Activated T-helper 1 cell treated with anti-CD3 and anti-CD28 coated beads, Interleukin-12 subunit alpha, Interleukin-12 subunit beta, Interleukin-2, Interleukin-4 antibody, amounts not matched to agents 30 ng/mL and 10 ng/mL and 1 ng/mL, durations not matched to agents 14 hours and 24 hours and 36 hours (primary cell): Measurements from ENCODE around the gene FXYD5. TPM values are rescaled to one million over a fixed set of nuclear protein-coding genes. Genes with fewer than 3 reads are reported as not detected.
A peak's percentile ranks its signal among the peaks of the same experiment; 100 is the strongest.

Source experiments
- DNase-seq: peaks from one replicate; pipeline ENCODE4 v3.0.0; 2021; ENCODE audit warnings: low spot score
- H3K27ac Mint-ChIP-seq: one replicate; pipeline ENCODE4 v1.8.0; 2021; ENCODE audit warnings: mild to moderate bottlenecking, mixed read lengths
- H3K27me3 Mint-ChIP-seq: one replicate; pipeline ENCODE4 v1.8.0; 2022; ENCODE audit warnings: mild to moderate bottlenecking, moderate library complexity, mixed read lengths; ENCODE audit not compliant: insufficient read depth
- H3K36me3 Mint-ChIP-seq: one replicate; pipeline ENCODE4 v1.8.0; 2021; ENCODE audit warnings: low read depth, mixed read lengths
- H3K4me1 Mint-ChIP-seq: one replicate; pipeline ENCODE4 v1.8.0; 2021; ENCODE audit warnings: low read depth, mixed read lengths
- H3K4me3 Mint-ChIP-seq: one replicate; pipeline ENCODE4 v1.8.0; 2021; ENCODE audit warnings: mild to moderate bottlenecking, moderate library complexity, mixed read lengths
- H3K9me3 Mint-ChIP-seq: one replicate; pipeline ENCODE4 v1.8.0; 2021; ENCODE audit warnings: mixed read lengths
- intact Hi-C: fragments of 100-400 bp; cut with micrococcal nuclease; formaldehyde crosslinking; loops from one replicate; pipeline ENCODE4 v1.15.1; 2024
- total RNA-seq: library from RNA; stranded (reverse); gene quantifications from 2 replicates; pipeline ENCODE4 v1.2.3, GENCODE V29; 2022

The FXYD5 gene
- total RNA-seq, 1 donor from 2014 or later = 309 TPM

GRCh38 chr19:35159606-35160005, 5.1 kb downstream of the FXYD5 start:
- DNase-seq = no peak
- H3K27me3 Mint-ChIP-seq = peaks cover 2% of the 10 kb centered on the region
- H3K4me3 Mint-ChIP-seq = no peak overlapping the region
- H3K9me3 Mint-ChIP-seq = peaks cover 31% of the 10 kb centered on the region
- H3K36me3 Mint-ChIP-seq = peaks cover 84% of the 10 kb centered on the region
- peaks cover 58% of the 10 kb centered on the region for H3K4me1 Mint-ChIP-seq
- no peak overlapping the region for H3K27ac Mint-ChIP-seq
- intact Hi-C loops = loop anchor here (10.0 kb wide), 1 partner anchor 585 kb away; the partner anchor contains the start of genes IGFLR1, LIN37, PSENEN and U2AF1L4

- Mint-ChIP-seq H3K36me3 (peaks cover 91% of the 10 kb centered on the region), H3K4me3 (no peak overlapping the region), H3K9me3 (peaks cover 39% of the 10 kb centered on the region), H3K4me1 (peaks cover 50% of the 10 kb centered on the region), H3K27ac (peak overlapping the region; percentile 55), H3K27me3 (no peaks in the 10 kb centered on the region)
- intact Hi-C loops = no loop called here
- DNase-seq = no peak
Observed at GRCh38 chr19:35160629-35161433, 6.3 kb downstream of the FXYD5 start.

- H3K36me3 Mint-ChIP-seq = peaks cover 91% of the 10 kb centered on the region
- intact Hi-C loops = no loop called here
- H3K9me3 Mint-ChIP-seq = peaks cover 45% of the 10 kb centered on the region
- no peak for DNase-seq
- no peaks in the 10 kb centered on the region for H3K27me3 Mint-ChIP-seq
- peaks cover 45% of the 10 kb centered on the region for H3K4me1 Mint-ChIP-seq
- no peak overlapping the region for H3K4me3 Mint-ChIP-seq
- H3K27ac Mint-ChIP-seq = peak overlapping the region; percentile 55
Observed at GRCh38 chr19:35161434-35161743, 6.9 kb downstream of the FXYD5 start.

DNA sequence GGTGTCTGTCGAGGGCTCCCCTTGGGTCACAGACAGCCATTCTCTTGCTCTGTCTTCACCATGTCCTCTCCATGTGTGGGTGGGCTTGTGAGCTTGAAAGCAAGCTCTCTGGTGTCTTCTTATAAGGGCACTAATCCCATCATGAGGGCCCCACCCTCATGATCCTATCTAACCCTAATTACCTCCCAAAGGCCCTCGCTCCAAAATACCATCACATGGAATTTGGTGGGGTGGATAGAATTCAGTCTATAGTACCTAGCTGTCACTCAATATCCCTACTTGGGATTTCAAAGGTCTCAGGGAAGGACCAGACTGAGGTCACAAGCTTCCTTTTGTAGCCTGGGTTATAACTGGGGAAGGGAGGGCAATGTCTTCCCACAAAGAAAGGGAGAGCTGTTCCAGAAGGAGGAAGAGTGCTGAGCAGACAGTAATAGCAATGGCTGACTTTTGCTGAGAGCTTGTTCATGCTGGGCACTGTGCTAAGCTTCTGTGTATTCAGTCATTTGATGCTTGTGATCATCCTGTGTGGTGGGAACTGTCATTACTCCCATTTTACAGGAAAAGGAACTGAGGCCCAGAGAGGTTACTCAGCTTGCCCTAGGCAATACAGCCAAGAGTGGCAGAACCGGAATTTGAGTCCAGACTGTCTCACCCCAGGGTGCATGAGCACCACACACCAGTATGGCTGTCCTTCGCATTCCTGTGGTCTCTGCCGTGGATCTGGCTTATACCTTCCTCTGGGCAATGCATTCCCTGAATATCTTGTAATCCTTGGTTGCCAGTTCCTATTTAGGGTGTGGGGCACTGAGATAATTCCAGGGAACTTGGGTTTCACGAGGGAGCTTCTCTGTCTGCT, 8.2 kb downstream of the FXYD5 start:
- DNase-seq = no peak
- intact Hi-C loops = no loop called here
- Mint-ChIP-seq H3K36me3 (peaks cover 97% of the 10 kb centered on the region), H3K9me3 (peaks cover 49% of the 10 kb centered on the region), H3K4me3 (no peak overlapping the region), H3K27ac (peak overlapping the region; percentile 48), H3K4me1 (peaks cover 47% of the 10 kb centered on the region), H3K27me3 (no peaks in the 10 kb centered on the region)

GRCh38 chr19:35164418-35164817, 9.9 kb downstream of the FXYD5 start:
- Mint-ChIP-seq H3K27ac (no peak overlapping the region), H3K4me1 (peaks cover 31% of the 10 kb centered on the region), H3K27me3 (no peaks in the 10 kb centered on the region), H3K36me3 (peaks cover 86% of the 10 kb centered on the region), H3K9me3 (peaks cover 49% of the 10 kb centered on the region), H3K4me3 (no peak overlapping the region)
- DNase-seq = no peak
- intact Hi-C loops = no loop called here

- Mint-ChIP-seq H3K36me3 (peaks cover 77% of the 10 kb centered on the region), H3K4me3 (no peak overlapping the region), H3K9me3 (peaks cover 49% of the 10 kb centered on the region), H3K27ac (no peak overlapping the region), H3K4me1 (peaks cover 29% of the 10 kb centered on the region), H3K27me3 (no peaks in the 10 kb centered on the region)
- no peak for DNase-seq
- intact Hi-C loops = no loop called here
Observed at GRCh38 chr19:35165200-35166058, 10.9 kb downstream of the FXYD5 start.

DNA sequence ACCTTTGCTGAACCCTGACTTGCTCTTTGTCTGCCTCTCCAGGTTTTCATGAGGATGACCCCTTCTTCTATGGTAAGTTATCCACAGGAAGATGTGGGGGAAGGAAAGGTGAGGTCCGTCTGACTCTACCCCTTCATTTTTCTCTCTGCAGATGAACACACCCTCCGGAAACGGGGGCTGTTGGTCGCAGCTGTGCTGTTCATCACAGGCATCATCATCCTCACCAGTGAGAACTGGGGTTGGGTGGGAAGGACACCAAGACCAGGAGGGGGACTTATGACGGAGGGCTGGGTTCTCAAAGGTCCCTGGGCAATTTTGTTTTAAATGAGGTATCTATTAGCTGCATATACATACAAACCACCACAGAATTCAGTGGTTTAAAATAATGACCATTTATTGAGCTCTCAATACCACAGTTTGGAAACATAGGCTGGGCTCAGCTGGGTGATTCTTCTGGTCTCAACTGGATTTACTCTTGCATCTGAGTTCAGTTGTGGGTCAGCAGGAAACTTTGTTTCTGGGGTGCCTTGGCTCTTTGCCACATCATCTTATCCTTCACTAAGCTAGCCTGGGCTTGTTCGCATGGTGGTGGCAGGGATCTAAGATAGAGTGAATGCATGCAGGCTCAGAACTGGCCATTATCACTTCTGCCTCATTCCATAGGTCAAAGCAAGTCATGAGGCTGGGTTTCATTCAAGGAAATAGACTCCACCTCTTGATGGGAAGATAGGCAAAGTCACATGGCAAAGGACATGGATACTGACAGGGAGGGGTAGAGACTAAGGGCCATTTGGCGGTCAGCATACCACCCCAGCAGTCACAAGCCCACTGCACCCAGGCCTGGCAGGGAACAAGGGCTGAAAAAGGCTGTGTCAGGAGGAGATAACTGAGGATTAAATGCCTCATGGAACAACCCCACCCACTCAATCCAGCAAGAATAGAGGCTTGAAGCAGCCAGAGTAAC, 11.8 kb downstream of the FXYD5 start:
- H3K36me3 Mint-ChIP-seq = peaks cover 74% of the 10 kb centered on the region
- DNase-seq = no peak
- peaks cover 45% of the 10 kb centered on the region for H3K9me3 Mint-ChIP-seq
- peak overlapping the region; percentile 15 for H3K4me3 Mint-ChIP-seq
- peak overlapping the region; percentile 22 for H3K27ac Mint-ChIP-seq
- H3K27me3 Mint-ChIP-seq = no peaks in the 10 kb centered on the region
- peaks cover 34% of the 10 kb centered on the region for H3K4me1 Mint-ChIP-seq
- intact Hi-C loops = no loop called here

- peaks cover 34% of the 10 kb centered on the region for H3K9me3 Mint-ChIP-seq
- H3K4me1 Mint-ChIP-seq = peaks cover 32% of the 10 kb centered on the region
- peak overlapping the region; percentile 22 for H3K4me3 Mint-ChIP-seq
- peak overlapping the region; percentile 22 for H3K27ac Mint-ChIP-seq
- DNase-seq = no peak
- H3K27me3 Mint-ChIP-seq = no peaks in the 10 kb centered on the region
- intact Hi-C loops = no loop called here
- peaks cover 69% of the 10 kb centered on the region for H3K36me3 Mint-ChIP-seq
Observed at GRCh38 chr19:35167251-35168119, 12.9 kb downstream of the FXYD5 start.

DNA sequence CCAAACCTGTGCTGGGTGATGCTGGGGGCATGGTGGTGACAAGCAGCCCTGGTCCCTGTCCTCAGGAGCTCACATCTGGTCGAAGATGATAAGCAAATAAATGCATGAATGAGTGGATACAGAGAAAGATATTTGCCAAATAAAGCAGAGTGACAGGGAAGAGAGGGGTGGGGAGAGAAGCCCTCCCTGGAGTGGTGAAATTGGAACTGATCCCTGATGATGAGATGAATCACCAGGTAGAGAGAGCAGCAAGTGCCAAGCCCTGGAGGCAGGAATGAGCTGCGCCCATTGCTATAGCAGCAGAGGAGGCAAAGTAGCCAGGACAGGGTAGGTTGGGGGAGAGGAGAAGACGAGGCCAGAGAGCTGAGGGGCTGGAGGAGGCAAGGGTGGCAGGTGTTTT, 13.7 kb downstream of the FXYD5 start:
- Mint-ChIP-seq H3K27me3 (no peaks in the 10 kb centered on the region), H3K9me3 (peaks cover 28% of the 10 kb centered on the region), H3K4me1 (peaks cover 30% of the 10 kb centered on the region), H3K36me3 (peaks cover 69% of the 10 kb centered on the region), H3K27ac (no peak overlapping the region), H3K4me3 (no peak overlapping the region)
- no peak for DNase-seq
- intact Hi-C loops = no loop called here

GRCh38 chr19:35169221-35169995, 14.9 kb downstream of the FXYD5 start:
- no peak for DNase-seq
- Mint-ChIP-seq H3K27ac (peak overlapping the region; percentile 67), H3K36me3 (peaks cover 57% of the 10 kb centered on the region), H3K27me3 (no peaks in the 10 kb centered on the region), H3K4me3 (no peak overlapping the region), H3K4me1 (peaks cover 30% of the 10 kb centered on the region), H3K9me3 (peaks cover 20% of the 10 kb centered on the region)
- intact Hi-C loops = no loop called here
